Liver (tissue), 3 donors: ENCODE data around the gene USP21.

Source experiments
- CTCF ChIP-seq: fragments of 150-350 bp; IDR thresholded peaks from 2 replicates; pipeline ENCODE4 v1.5.1; 2017; ENCODE audit warnings: improper control_type of control experiment, low read depth, low read length; ENCODE audit not compliant: missing input control
- FOXA1 ChIP-seq: IDR thresholded peaks from 2 replicates; pipeline ENCODE4 v1.6.1; 2016; ENCODE audit warnings: antibody characterized with exemption
- HNF4A ChIP-seq, 2 donors: conservative IDR thresholded peaks; 2 replicates each; pipeline ENCODE4 v1.6.1; 2016; ENCODE audit warnings: antibody characterized with exemption in 2 of 2, mild to moderate bottlenecking in 2 of 2
- MAX ChIP-seq: IDR thresholded peaks from 2 replicates; pipeline ENCODE4 v1.6.1; 2016; ENCODE audit warnings: antibody characterized with exemption
- YY1 ChIP-seq: IDR thresholded peaks from 2 replicates; pipeline ENCODE4 v1.6.1; 2016; ENCODE audit warnings: antibody characterized with exemption, mild to moderate bottlenecking
- donor health status: healthy.
- donor health status: healthy.

- TF ChIP-seq CTCF (no peak), HNF4A (conservative IDR thresholded peaks at IDR 0.05) (no peak), FOXA1 (no peak), MAX (no peak), YY1 (no peak)
Measured at GRCh38 chr1:161159913-161160243, 578 bp downstream of the USP21 start.
